OCI-LY7 (cell line): Measurements from ENCODE around the gene EPB41L4B.

ENCODE experiments used
- EZH2phosphoT487 ChIP-seq: fragments of 200-600 bp; sonication (generic); IDR thresholded peaks from 2 replicates; pipeline ENCODE4 v1.6.1; 2018; ENCODE audit warnings: low read depth, borderline replicate concordance, mild to moderate bottlenecking, mixed run types, antibody characterized with exemption, low read length, moderate library complexity, mixed read lengths
- TF ChIP-seq, protein P1 (sequence below): fragments of 200-600 bp; sonication (generic); conservative IDR thresholded peaks from 2 replicates; pipeline ENCODE4 v1.5.1; 2014; ENCODE audit warnings: mild to moderate bottlenecking, antibody characterized with exemption, low read length, moderate library complexity, mixed read lengths

GRCh38 chr9:109312783-109313182 is 8.1 kb downstream of the EPB41L4B start:
- TF ChIP-seq, protein P1, sequence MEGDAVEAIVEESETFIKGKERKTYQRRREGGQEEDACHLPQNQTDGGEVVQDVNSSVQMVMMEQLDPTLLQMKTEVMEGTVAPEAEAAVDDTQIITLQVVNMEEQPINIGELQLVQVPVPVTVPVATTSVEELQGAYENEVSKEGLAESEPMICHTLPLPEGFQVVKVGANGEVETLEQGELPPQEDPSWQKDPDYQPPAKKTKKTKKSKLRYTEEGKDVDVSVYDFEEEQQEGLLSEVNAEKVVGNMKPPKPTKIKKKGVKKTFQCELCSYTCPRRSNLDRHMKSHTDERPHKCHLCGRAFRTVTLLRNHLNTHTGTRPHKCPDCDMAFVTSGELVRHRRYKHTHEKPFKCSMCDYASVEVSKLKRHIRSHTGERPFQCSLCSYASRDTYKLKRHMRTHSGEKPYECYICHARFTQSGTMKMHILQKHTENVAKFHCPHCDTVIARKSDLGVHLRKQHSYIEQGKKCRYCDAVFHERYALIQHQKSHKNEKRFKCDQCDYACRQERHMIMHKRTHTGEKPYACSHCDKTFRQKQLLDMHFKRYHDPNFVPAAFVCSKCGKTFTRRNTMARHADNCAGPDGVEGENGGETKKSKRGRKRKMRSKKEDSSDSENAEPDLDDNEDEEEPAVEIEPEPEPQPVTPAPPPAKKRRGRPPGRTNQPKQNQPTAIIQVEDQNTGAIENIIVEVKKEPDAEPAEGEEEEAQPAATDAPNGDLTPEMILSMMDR = no peak
- TF ChIP-seq EZH2phosphoT487 = no peak
